Loucy (cell line): ENCODE results near the gene BACE2.

Experiments
- H2AFZ ChIP-seq: fragments of 200-600 bp; sonication (generic); 2 replicates; pipeline ENCODE4 v1.6.0; 2016; ENCODE audit warnings: antibody characterized with exemption, mild to moderate bottlenecking, low read length, moderate library complexity
- H3F3A ChIP-seq: fragments of 200-600 bp; 2 replicates; pipeline ENCODE4 v1.6.0; 2016; ENCODE audit warnings: antibody characterized with exemption, low read depth, mild to moderate bottlenecking
- H3K27me3 ChIP-seq: fragments of 200-600 bp; sonication (generic); 2 replicates; pipeline ENCODE4 v1.6.1; 2014; ENCODE audit warnings: low read length, mild to moderate bottlenecking; ENCODE audit not compliant: insufficient read depth, poor library complexity, severe bottlenecking
- H3K36me3 ChIP-seq: fragments of 200-600 bp; sonication (generic); 2 replicates; pipeline ENCODE4 v1.6.1; 2016; ENCODE audit warnings: low read length; ENCODE audit not compliant: insufficient read depth
- H3K4me1 ChIP-seq: fragments of 200-600 bp; sonication (generic); 2 replicates; pipeline ENCODE4 v1.5.1; 2014; ENCODE audit warnings: low read length, mild to moderate bottlenecking; ENCODE audit not compliant: insufficient read depth, poor library complexity, severe bottlenecking
- H3K4me2 ChIP-seq: fragments of 200-600 bp; sonication (generic); 2 replicates; pipeline ENCODE4 v1.6.0; 2014; ENCODE audit warnings: antibody characterized with exemption, low read length, low read depth, mild to moderate bottlenecking; ENCODE audit not compliant: poor library complexity, severe bottlenecking
- H3K4me3 ChIP-seq: fragments of 200-600 bp; sonication (generic); 2 replicates; pipeline ENCODE4 v1.5.1; 2014; ENCODE audit warnings: low read length, mild to moderate bottlenecking, mixed read lengths; ENCODE audit not compliant: poor library complexity, severe bottlenecking
- H3K79me2 ChIP-seq: fragments of 200-600 bp; sonication (generic); 2 replicates; pipeline ENCODE4 v1.6.1; 2014; ENCODE audit warnings: low read length; ENCODE audit not compliant: insufficient read depth
- H3K9ac ChIP-seq: fragments of 200-600 bp; sonication (generic); 2 replicates; pipeline ENCODE4 v1.6.0; 2014; ENCODE audit warnings: mild to moderate bottlenecking, low read depth, low read length, moderate library complexity; ENCODE audit not compliant: poor library complexity, severe bottlenecking
- H3K9me2 ChIP-seq: fragments of 200-600 bp; sonication (generic); replicated peaks from 2 replicates; pipeline ENCODE4 v1.6.1; 2016; ENCODE audit warnings: low read depth, low read length, mixed read lengths
- H3K9me3 ChIP-seq: fragments of 200-600 bp; sonication (generic); 2 replicates; pipeline ENCODE4 v1.6.1; 2014; ENCODE audit warnings: mild to moderate bottlenecking, antibody characterized with exemption, low read length, low read depth; ENCODE audit not compliant: insufficient read depth
- H4K20me1 ChIP-seq: fragments of 200-600 bp; sonication (generic); 2 replicates; pipeline ENCODE4 v1.6.0; 2014; ENCODE audit warnings: antibody characterized with exemption, low read length, mild to moderate bottlenecking; ENCODE audit not compliant: insufficient read depth, poor library complexity, severe bottlenecking
- CTCF ChIP-seq: fragments of 200-600 bp; sonication (generic); conservative IDR thresholded peaks from 2 replicates; pipeline ENCODE4 v1.5.1; 2014; ENCODE audit warnings: mild to moderate bottlenecking, antibody characterized with exemption, low read length
- EZH2phosphoT487 ChIP-seq: fragments of 200-600 bp; IDR thresholded peaks from 2 replicates; pipeline ENCODE4 v1.6.1; 2018; ENCODE audit warnings: antibody characterized with exemption, mild to moderate bottlenecking, moderate library complexity, borderline replicate concordance

Gene BACE2

GRCh38 chr21:41136286-41136685, 31.7 kb upstream of the BACE2 start:
- no peak overlapping the region for H2AFZ ChIP-seq
- H3K4me3 ChIP-seq = no peak overlapping the region
- no peaks in the 10 kb centered on the region for H3K4me1 ChIP-seq
- H3K9me2 ChIP-seq = no peaks in the 10 kb centered on the region
- H3F3A ChIP-seq = no peaks in the 10 kb centered on the region
- no peaks in the 10 kb centered on the region for H3K36me3 ChIP-seq
- no peak overlapping the region for H3K4me2 ChIP-seq
- no peaks in the 10 kb centered on the region for H3K9me3 ChIP-seq
- TF ChIP-seq EZH2phosphoT487 (no peak), CTCF (no peak)
- H3K9ac ChIP-seq = no peak overlapping the region
- no peaks in the 10 kb centered on the region for H4K20me1 ChIP-seq
- no peaks in the 10 kb centered on the region for H3K27me3 ChIP-seq
- no peaks in the 10 kb centered on the region for H3K79me2 ChIP-seq

GRCh38 chr21:41137401-41137800, 30.6 kb upstream of the BACE2 start:
- Histone ChIP-seq H3K36me3 (no peaks in the 10 kb centered on the region), H3K9ac (no peak overlapping the region), H3K79me2 (no peaks in the 10 kb centered on the region), H3K4me2 (no peak overlapping the region), H3K4me1 (no peaks in the 10 kb centered on the region), H3K27me3 (no peaks in the 10 kb centered on the region), H3K9me2 (no peaks in the 10 kb centered on the region), H3K4me3 (no peak overlapping the region), H2AFZ (no peak overlapping the region), H3K9me3 (no peaks in the 10 kb centered on the region), H4K20me1 (no peaks in the 10 kb centered on the region), H3F3A (no peaks in the 10 kb centered on the region)
- TF ChIP-seq CTCF = no peak
- no peak for TF ChIP-seq EZH2phosphoT487

- no peak overlapping the region for H2AFZ ChIP-seq
- no peaks in the 10 kb centered on the region for H4K20me1 ChIP-seq
- no peaks in the 10 kb centered on the region for H3K36me3 ChIP-seq
- H3K9me2 ChIP-seq = no peaks in the 10 kb centered on the region
- no peak overlapping the region for H3K4me3 ChIP-seq
- H3K4me1 ChIP-seq = no peaks in the 10 kb centered on the region
- no peak for TF ChIP-seq CTCF
- TF ChIP-seq EZH2phosphoT487 = no peak
- no peaks in the 10 kb centered on the region for H3F3A ChIP-seq
- H3K4me2 ChIP-seq = no peak overlapping the region
- H3K9ac ChIP-seq = no peak overlapping the region
- H3K79me2 ChIP-seq = no peaks in the 10 kb centered on the region
- no peaks in the 10 kb centered on the region for H3K27me3 ChIP-seq
- H3K9me3 ChIP-seq = no peaks in the 10 kb centered on the region
Measured at GRCh38 chr21:41137889-41138288, 30.1 kb upstream of the BACE2 start.
